IPS-18a (cell line): Measurements from ENCODE around the gene ZMYM5.
"Not testable (repeated sequence)": the region's sequence is repeated elsewhere in the genome, so short reads cannot be mapped to it uniquely, and the experiment has no call there.

ENCODE experiments used
- H3K27ac ChIP-seq: one replicate; pipeline ENCODE4 v1.5.1; 2013; ENCODE audit warnings: low read length
- H3K27me3 ChIP-seq: one replicate; pipeline ENCODE4 v1.6.1; 2013; ENCODE audit warnings: mild to moderate bottlenecking, low read length; ENCODE audit not compliant: control insufficient read depth, insufficient read depth
- H3K36me3 ChIP-seq: one replicate; pipeline ENCODE4 v1.6.1; 2013; ENCODE audit warnings: low read depth, low read length; ENCODE audit not compliant: control insufficient read depth
- H3K4me1 ChIP-seq: one replicate; pipeline ENCODE4 v1.6.1; 2013; ENCODE audit warnings: low read depth, low read length; ENCODE audit not compliant: control insufficient read depth
- H3K4me3 ChIP-seq: one replicate; pipeline ENCODE4 v1.5.1; 2013; ENCODE audit warnings: low read length
- H3K9ac ChIP-seq: one replicate; pipeline ENCODE4 v1.6.1; 2013; ENCODE audit warnings: mild to moderate bottlenecking, low read length, moderate library complexity
- H3K9me3 ChIP-seq: one replicate; pipeline ENCODE4 v1.6.1; 2013; ENCODE audit warnings: low read depth, low read length; ENCODE audit not compliant: control insufficient read depth

Gene ZMYM5

DNA sequence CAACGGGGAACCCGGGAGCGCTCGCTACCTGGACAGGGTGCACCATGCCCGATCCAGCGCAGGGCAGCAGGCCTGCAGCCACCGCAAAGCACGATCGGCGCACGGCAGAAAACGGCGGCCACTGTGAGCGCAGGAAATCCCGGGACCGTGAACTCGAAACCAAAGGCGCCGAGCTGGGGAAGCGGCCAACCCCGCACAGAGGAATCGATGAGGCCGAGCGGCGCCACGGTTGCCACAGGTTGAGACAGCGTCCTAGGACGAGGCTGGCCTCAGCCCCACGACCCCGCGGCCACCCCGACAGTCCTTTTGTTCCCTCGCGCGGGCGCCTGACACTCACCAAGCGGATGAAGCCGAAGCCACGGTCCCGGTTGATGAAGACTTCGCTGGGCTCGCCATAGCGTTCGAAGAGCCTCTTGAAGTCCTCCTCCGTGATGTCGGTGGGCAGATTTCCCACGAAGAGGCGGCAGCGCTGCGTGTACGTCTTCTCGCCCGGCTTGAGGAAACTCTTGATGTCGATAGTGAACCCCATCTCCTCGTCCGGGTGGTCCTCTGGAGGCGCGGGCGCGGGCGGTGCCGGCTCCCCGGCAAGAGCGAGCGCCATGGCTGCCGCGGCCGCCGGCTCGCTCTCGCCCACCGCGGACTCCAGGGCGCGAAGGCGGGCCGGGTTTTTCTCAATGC is 81.3 kb downstream of the ZMYM5 start:
- Histone ChIP-seq H3K4me1 (no peaks in the 10 kb centered on the region), H3K27ac (peak overlapping the region; percentile 83), H3K9ac (peak overlapping the region; percentile 99), H3K9me3 (no peaks in the 10 kb centered on the region), H3K4me3 (peak overlapping the region; percentile 99), H3K36me3 (no peaks in the 10 kb centered on the region), H3K27me3 (no peaks in the 10 kb centered on the region)

DNA sequence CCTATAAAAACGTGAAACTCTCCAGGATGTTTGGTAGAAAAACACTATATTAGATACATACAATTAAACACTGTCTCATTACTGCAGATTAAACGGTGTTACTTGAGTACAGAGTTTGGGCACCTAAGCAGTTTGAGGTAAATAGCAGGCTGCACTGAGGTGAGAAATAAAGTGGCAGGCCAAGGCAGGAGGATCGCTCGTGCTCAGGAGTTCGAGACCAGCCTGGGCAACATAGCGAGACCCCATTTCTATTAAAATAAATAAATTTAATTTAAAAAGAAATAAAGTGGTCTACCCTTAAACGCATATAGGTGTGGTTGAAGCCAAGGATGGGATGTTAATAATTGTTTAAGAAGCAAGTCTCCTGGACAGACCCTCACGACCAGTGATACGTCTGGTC is 81.9 kb downstream of the ZMYM5 start:
- H3K4me3 ChIP-seq = peak overlapping the region; percentile 99
- H3K9me3 ChIP-seq = no peaks in the 10 kb centered on the region
- no peaks in the 10 kb centered on the region for H3K27me3 ChIP-seq
- no peaks in the 10 kb centered on the region for H3K36me3 ChIP-seq
- H3K9ac ChIP-seq = peak overlapping the region; percentile 99
- no peaks in the 10 kb centered on the region for H3K4me1 ChIP-seq
- H3K27ac ChIP-seq = peak overlapping the region; percentile 83

DNA sequence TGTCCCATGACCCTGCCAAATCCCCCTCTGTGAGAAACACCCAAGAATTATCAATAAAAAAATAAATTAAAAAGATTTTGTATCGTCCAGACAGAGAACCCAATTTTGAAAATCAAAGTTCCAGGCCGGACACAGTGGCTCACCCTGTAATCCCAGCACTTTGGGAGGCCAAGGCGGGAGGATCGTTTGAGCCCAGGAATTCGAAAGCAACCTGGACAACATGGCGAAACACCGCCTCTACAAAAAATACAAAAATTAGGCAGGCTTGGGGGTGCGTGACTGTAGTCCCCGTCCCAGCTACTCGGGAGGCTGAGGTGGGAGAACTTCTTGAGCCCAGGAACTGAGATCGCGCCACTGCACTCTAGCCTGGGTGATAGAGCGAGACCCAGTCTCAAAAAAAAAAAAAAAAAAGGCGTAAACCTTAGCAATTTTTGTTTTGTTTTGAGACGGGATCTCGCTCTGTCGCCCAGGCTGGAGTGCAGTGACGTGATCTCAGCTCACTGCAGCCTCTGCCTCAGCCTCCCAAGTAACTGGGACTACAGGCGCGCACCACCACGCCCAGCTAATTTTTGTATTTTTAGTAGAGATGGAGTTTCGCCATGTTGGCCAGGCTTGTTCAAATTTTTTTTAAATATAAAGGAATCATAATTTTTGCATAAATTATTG is 82.6 kb downstream of the ZMYM5 start:
- H3K4me3 ChIP-seq = peak overlapping the region; percentile 99
- not testable (repeated sequence) for H3K4me1 ChIP-seq, H3K27ac ChIP-seq, H3K36me3 ChIP-seq, H3K9me3 ChIP-seq, H3K9ac ChIP-seq, H3K27me3 ChIP-seq
